ENCODE data around the gene KIFC3. TPM values are rescaled to one million over a fixed set of nuclear protein-coding genes. Genes with fewer than 3 reads are reported as not detected.
"Not testable (repeated sequence)": the region's sequence is repeated elsewhere in the genome, so short reads cannot be mapped to it uniquely, and the experiment has no call there.

KIFC3 gene
- polyA plus RNA-seq, 1 experiment = 60.5 TPM

- no peak overlapping the region for H3K4me3 ChIP-seq (ENCODE audit: low read depth, low read length)
- CTCF ChIA-PET = interaction anchor here (1.9 kb wide), 1 partner anchor 11 kb away, joined by 4 read pairs; no protein-coding TSS in a partner anchor
- POLR2A ChIA-PET = no interaction called here
- no peak for TF ChIP-seq CTCF (IDR thresholded peaks at IDR 0.05; ENCODE audit: insufficient read depth, low read depth, low read length)
- H3K27me3 ChIP-seq (ENCODE audit: control insufficient read depth, insufficient read depth, low read length) = peaks cover 14% of the 10 kb centered on the region
- H3K36me3 ChIP-seq (ENCODE audit: control insufficient read depth, insufficient read depth, low read length) = no peaks in the 10 kb centered on the region
- DNase-seq (ENCODE audit: low read depth) = no peak
These were observed 88.2 kb downstream of the KIFC3 start for GRCh38 chr16:57714047-57714446.

- ChIA-PET POLR2A (no interaction called here), CTCF (interaction anchor here (0.6 to 1.9 kb wide), 2 partner anchors 12 to 116 kb away, joined by 4 read pairs; no protein-coding TSS in a partner anchor)
- Histone ChIP-seq H3K27me3 (ENCODE audit: control insufficient read depth, insufficient read depth, low read length) (peaks cover 14% of the 10 kb centered on the region), H3K4me3 (ENCODE audit: low read depth, low read length) (no peak overlapping the region), H3K36me3 (ENCODE audit: control insufficient read depth, insufficient read depth, low read length) (no peaks in the 10 kb centered on the region)
- TF ChIP-seq CTCF (IDR thresholded peaks at IDR 0.05; ENCODE audit: insufficient read depth, low read depth, low read length) = no peak
- DNase-seq (ENCODE audit: low read depth) = no peak
These were observed 88.7 kb downstream of the KIFC3 start for GRCh38 chr16:57713596-57713995.

- H3K27me3 ChIP-seq (ENCODE audit: control insufficient read depth, insufficient read depth, low read length) = peaks cover 14% of the 10 kb centered on the region
- H3K36me3 ChIP-seq (ENCODE audit: control insufficient read depth, insufficient read depth, low read length); DNase-seq (ENCODE audit: low read depth); H3K4me3 ChIP-seq (ENCODE audit: low read depth, low read length); POLR2A ChIA-PET: not testable (repeated sequence)
- CTCF ChIA-PET = interaction anchor here (1.3 kb wide), 2 partner anchors 64 to 121 kb away, joined by 3 to 4 read pairs; no protein-coding TSS in a partner anchor
These were observed 89.7 kb downstream of the KIFC3 start for GRCh38 chr16:57712569-57712968.

DNA sequence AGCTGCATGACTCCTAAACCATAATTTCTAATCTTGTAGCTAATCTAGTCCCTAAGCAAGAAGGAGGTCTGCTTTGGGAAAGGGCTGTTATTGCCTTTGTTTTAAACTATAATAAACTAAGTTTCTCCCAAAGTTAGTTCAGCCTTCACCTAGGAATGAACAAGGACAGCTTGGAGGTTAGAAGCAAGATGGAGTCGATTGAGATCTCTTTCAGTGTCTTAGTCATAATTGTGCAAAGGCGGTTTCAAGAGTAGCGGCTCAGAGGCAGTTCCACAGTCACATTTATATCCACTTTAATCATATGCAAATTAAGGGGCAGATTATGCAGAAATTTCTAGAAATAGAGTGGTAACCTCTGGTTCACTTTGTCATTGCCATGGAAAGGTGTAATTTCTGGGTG, 90.3 kb downstream of the KIFC3 start:
- Histone ChIP-seq H3K36me3 (ENCODE audit: control insufficient read depth, insufficient read depth, low read length) (no peaks in the 10 kb centered on the region), H3K4me3 (ENCODE audit: low read depth, low read length) (no peak overlapping the region), H3K27me3 (ENCODE audit: control insufficient read depth, insufficient read depth, low read length) (peaks cover 14% of the 10 kb centered on the region)
- ChIA-PET POLR2A (no interaction called here), CTCF (interaction anchor here (1.3 kb wide), 2 partner anchors 63 to 121 kb away, joined by 3 to 4 read pairs; no protein-coding TSS in a partner anchor)
- TF ChIP-seq CTCF (IDR thresholded peaks at IDR 0.05; ENCODE audit: insufficient read depth, low read depth, low read length) = no peak
- DNase-seq (ENCODE audit: low read depth) = no peak

GRCh38 chr16:57711346-57711745, 90.9 kb downstream of the KIFC3 start:
- ChIA-PET CTCF (interaction anchor here (0.8 to 1.3 kb wide), 2 partner anchors 120 to 135 kb away, joined by 3 read pairs; no protein-coding TSS in a partner anchor), POLR2A (no interaction called here)
- no peak for TF ChIP-seq CTCF (IDR thresholded peaks at IDR 0.05; ENCODE audit: insufficient read depth, low read depth, low read length)
- H3K4me3 ChIP-seq (ENCODE audit: low read depth, low read length) = no peak overlapping the region
- H3K27me3 ChIP-seq (ENCODE audit: control insufficient read depth, insufficient read depth, low read length) = peaks cover 12% of the 10 kb centered on the region
- no peak for DNase-seq (ENCODE audit: low read depth)
- H3K36me3 ChIP-seq (ENCODE audit: control insufficient read depth, insufficient read depth, low read length) = no peaks in the 10 kb centered on the region

DNA sequence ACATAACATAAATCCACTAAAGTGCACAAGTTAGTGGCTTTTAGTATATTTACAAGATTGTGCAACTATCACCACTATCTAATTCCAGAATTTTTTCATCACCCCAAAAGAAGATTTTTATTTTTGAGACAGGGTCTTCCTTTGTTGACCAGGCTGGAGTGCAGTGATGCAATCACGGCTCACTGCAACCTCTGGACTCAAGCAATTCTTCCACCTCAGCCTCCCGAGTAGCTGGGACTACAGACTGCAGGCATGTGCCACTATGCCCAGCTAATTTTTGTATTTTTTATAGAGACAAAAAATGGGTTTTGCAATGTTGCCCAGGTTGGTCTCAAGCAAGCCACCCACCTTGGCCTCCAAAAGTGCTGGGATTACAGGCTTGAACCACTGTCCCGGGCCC, 92.6 kb downstream of the KIFC3 start:
- Histone ChIP-seq H3K36me3 (ENCODE audit: control insufficient read depth, insufficient read depth, low read length) (no peaks in the 10 kb centered on the region), H3K27me3 (ENCODE audit: control insufficient read depth, insufficient read depth, low read length) (peaks cover 14% of the 10 kb centered on the region), H3K4me3 (ENCODE audit: low read depth, low read length) (no peak overlapping the region)
- ChIA-PET POLR2A (no interaction called here), CTCF (interaction anchor here (1.1 kb wide), 1 partner anchor 133 kb away, joined by 5 read pairs; no protein-coding TSS in a partner anchor)
- DNase-seq (ENCODE audit: low read depth) = no peak
- no peak for TF ChIP-seq CTCF (IDR thresholded peaks at IDR 0.05; ENCODE audit: insufficient read depth, low read depth, low read length)

Measured in BJ (cell line).